Activated CD8-positive, alpha-beta memory T cell treated with anti-CD3 and anti-CD28 coated beads, Interleukin-2, amount 10 ng/mL, durations not matched to agents 7 days and 5 days (primary cell): ENCODE results near the gene RARS2. TPM values are rescaled to one million over a fixed set of nuclear protein-coding genes. Genes with fewer than 3 reads are reported as not detected.

Experiments used
- ATAC-seq: fragments of 150-1000 bp; cut with Tn5 transposase; one replicate; pipeline ENCODE4 v1.10.0; 2021; ENCODE audit warnings: moderate library complexity
- CTCF ChIA-PET: fragments of 350-600 bp; sonication (Branson Sonifier 250); formaldehyde crosslinking; loops from one replicate; lab custom pipeline; 2021; ENCODE audit warnings: antibody characterized with exemption; lab: Charles Lee
- DNase-seq: peaks from one replicate; pipeline ENCODE4 v3.0.0-alpha.2; 2020
- H3K27ac Mint-ChIP-seq: one replicate; pipeline ENCODE4 v1.8.0; 2021; ENCODE audit warnings: mild to moderate bottlenecking, mixed read lengths
- H3K27me3 Mint-ChIP-seq: one replicate; pipeline ENCODE4 v1.8.0; 2021; ENCODE audit warnings: mixed read lengths
- H3K36me3 Mint-ChIP-seq: one replicate; pipeline ENCODE4 v1.8.0; 2021; ENCODE audit warnings: mild to moderate bottlenecking, mixed read lengths
- H3K4me1 Mint-ChIP-seq: one replicate; pipeline ENCODE4 v1.8.0; 2021; ENCODE audit warnings: mixed read lengths
- H3K4me3 Mint-ChIP-seq: one replicate; pipeline ENCODE4 v1.8.0; 2021; ENCODE audit warnings: mild to moderate bottlenecking, moderate library complexity, mixed read lengths
- H3K9me3 Mint-ChIP-seq: one replicate; pipeline ENCODE4 v1.8.0; 2022; ENCODE audit warnings: low read depth, mixed read lengths
- total RNA-seq, 2 experiments: library from RNA; stranded (reverse); gene quantifications; one replicate each; pipeline ENCODE4 v1.2.3, GENCODE V29; 2021

The RARS2 gene
- total RNA-seq, 2 experiments from 2014 or later: 22.1 to 22.7 TPM

GRCh38 chr6:87600576-87600975, 10.8 kb upstream of the RARS2 start:
- H3K4me3 Mint-ChIP-seq: no peak overlapping the region
- no peak overlapping the region for H3K27ac Mint-ChIP-seq
- H3K27me3 Mint-ChIP-seq: no peaks in the 10 kb centered on the region
- no peaks in the 10 kb centered on the region for H3K9me3 Mint-ChIP-seq
- ATAC-seq: no peak
- peaks cover 10% of the 10 kb centered on the region for H3K36me3 Mint-ChIP-seq
- no peaks in the 10 kb centered on the region for H3K4me1 Mint-ChIP-seq
- CTCF ChIA-PET: no interaction called here
- DNase-seq: no peak

- H3K4me1 Mint-ChIP-seq: peaks cover 40% of the 10 kb centered on the region
- CTCF ChIA-PET: no interaction called here
Observed at GRCh38 chr6:87590990-87591389, 1.2 kb upstream of the RARS2 start.

GRCh38 chr6:87590417-87590880, 662 bp upstream of the RARS2 start:
- CTCF ChIA-PET: no interaction called here
- H3K27ac Mint-ChIP-seq: peak overlapping the region; percentile 86
- H3K9me3 Mint-ChIP-seq: peaks cover 2% of the 10 kb centered on the region
- no peak for ATAC-seq
- peaks cover 43% of the 10 kb centered on the region for H3K4me1 Mint-ChIP-seq
- DNase-seq: no peak
- H3K36me3 Mint-ChIP-seq: peaks cover 23% of the 10 kb centered on the region
- H3K4me3 Mint-ChIP-seq: peak overlapping the region; percentile 89
- H3K27me3 Mint-ChIP-seq: no peaks in the 10 kb centered on the region

More at GRCh38 chr6:87590990-87591389, 1.2 kb upstream of the RARS2 start:
- no peak for ATAC-seq
- Mint-ChIP-seq H3K27ac (peak overlapping the region; percentile 86), H3K4me3 (peak overlapping the region; percentile 89), H3K36me3 (peaks cover 22% of the 10 kb centered on the region), H3K9me3 (peaks cover 2% of the 10 kb centered on the region), H3K27me3 (no peaks in the 10 kb centered on the region)
- DNase-seq: no peak

- CTCF ChIA-PET: interaction anchor here (1.0 kb wide), 1 partner anchor 45 kb away, joined by 3 read pairs; no protein-coding TSS in a partner anchor
- peaks cover 23% of the 10 kb centered on the region for H3K36me3 Mint-ChIP-seq
- peak overlapping the region; percentile 89 for H3K4me3 Mint-ChIP-seq
Observed at GRCh38 chr6:87588756-87589407, 905 bp downstream of the RARS2 start.

GRCh38 chr6:87586371-87587077, 3.3 kb downstream of the RARS2 start:
- Mint-ChIP-seq H3K36me3 (peaks cover 34% of the 10 kb centered on the region), H3K4me3 (no peak overlapping the region)

More at GRCh38 chr6:87588756-87589407, 905 bp downstream of the RARS2 start:
- H3K27me3 Mint-ChIP-seq: no peaks in the 10 kb centered on the region
- no peak for ATAC-seq
- H3K9me3 Mint-ChIP-seq: peaks cover 2% of the 10 kb centered on the region
- H3K27ac Mint-ChIP-seq: peak overlapping the region; percentile 86
- peaks cover 45% of the 10 kb centered on the region for H3K4me1 Mint-ChIP-seq
- DNase-seq: no peak

GRCh38 chr6:87583822-87584221, 6.0 kb downstream of the RARS2 start:
- H3K36me3 Mint-ChIP-seq: peaks cover 47% of the 10 kb centered on the region

More at GRCh38 chr6:87586371-87587077, 3.3 kb downstream of the RARS2 start:
- H3K27me3 Mint-ChIP-seq: no peaks in the 10 kb centered on the region
- H3K9me3 Mint-ChIP-seq: peaks cover 2% of the 10 kb centered on the region
- no peak for DNase-seq
- H3K4me1 Mint-ChIP-seq: peaks cover 43% of the 10 kb centered on the region
- no peak for ATAC-seq
- CTCF ChIA-PET: no interaction called here
- no peak overlapping the region for H3K27ac Mint-ChIP-seq

GRCh38 chr6:87575423-87575822, 14.4 kb downstream of the RARS2 start:
- DNase-seq (no peak), ATAC-seq (no peak)
- H3K27ac Mint-ChIP-seq: no peak overlapping the region
- H3K4me1 Mint-ChIP-seq: peaks cover 30% of the 10 kb centered on the region
- H3K36me3 Mint-ChIP-seq: peaks cover 43% of the 10 kb centered on the region
- CTCF ChIA-PET: no interaction called here
- H3K4me3 Mint-ChIP-seq: no peak overlapping the region
- H3K9me3 Mint-ChIP-seq: no peaks in the 10 kb centered on the region
- no peaks in the 10 kb centered on the region for H3K27me3 Mint-ChIP-seq

More at GRCh38 chr6:87583822-87584221, 6.0 kb downstream of the RARS2 start:
- no peaks in the 10 kb centered on the region for H3K27me3 Mint-ChIP-seq
- CTCF ChIA-PET: no interaction called here
- H3K9me3 Mint-ChIP-seq: peaks cover 2% of the 10 kb centered on the region
- no peak overlapping the region for H3K27ac Mint-ChIP-seq
- H3K4me3 Mint-ChIP-seq: no peak overlapping the region
- DNase-seq (no peak), ATAC-seq (no peak)
- peaks cover 28% of the 10 kb centered on the region for H3K4me1 Mint-ChIP-seq

GRCh38 chr6:87574237-87574804, 15.5 kb downstream of the RARS2 start:
- H3K27ac Mint-ChIP-seq: no peak overlapping the region
- no peaks in the 10 kb centered on the region for H3K9me3 Mint-ChIP-seq
- H3K4me3 Mint-ChIP-seq: no peak overlapping the region
- ATAC-seq: no peak
- peaks cover 30% of the 10 kb centered on the region for H3K4me1 Mint-ChIP-seq
- peaks cover 38% of the 10 kb centered on the region for H3K36me3 Mint-ChIP-seq
- CTCF ChIA-PET: no interaction called here
- no peaks in the 10 kb centered on the region for H3K27me3 Mint-ChIP-seq
- no peak for DNase-seq

GRCh38 chr6:87573307-87574024, 16.3 kb downstream of the RARS2 start:
- CTCF ChIA-PET: no interaction called here
- no peaks in the 10 kb centered on the region for H3K9me3 Mint-ChIP-seq
- H3K36me3 Mint-ChIP-seq: peaks cover 35% of the 10 kb centered on the region
- DNase-seq (no peak), ATAC-seq (no peak)
- H3K27me3 Mint-ChIP-seq: no peaks in the 10 kb centered on the region
- H3K4me1 Mint-ChIP-seq: peaks cover 30% of the 10 kb centered on the region
- no peak overlapping the region for H3K4me3 Mint-ChIP-seq
- H3K27ac Mint-ChIP-seq: no peak overlapping the region

- DNase-seq: no peak
- Mint-ChIP-seq H3K27me3 (no peaks in the 10 kb centered on the region), H3K9me3 (no peaks in the 10 kb centered on the region), H3K4me1 (peaks cover 30% of the 10 kb centered on the region), H3K36me3 (peaks cover 34% of the 10 kb centered on the region), H3K4me3 (no peak overlapping the region), H3K27ac (no peak overlapping the region)
- ATAC-seq: no peak
- CTCF ChIA-PET: no interaction called here
Observed at GRCh38 chr6:87572883-87573282, 16.9 kb downstream of the RARS2 start.

GRCh38 chr6:87572021-87572420, 17.8 kb downstream of the RARS2 start:
- peaks cover 30% of the 10 kb centered on the region for H3K36me3 Mint-ChIP-seq
- H3K27ac Mint-ChIP-seq: no peak overlapping the region
- DNase-seq (no peak), ATAC-seq (no peak)
- no peak overlapping the region for H3K4me3 Mint-ChIP-seq
- CTCF ChIA-PET: no interaction called here
- no peaks in the 10 kb centered on the region for H3K9me3 Mint-ChIP-seq
- H3K4me1 Mint-ChIP-seq: peaks cover 28% of the 10 kb centered on the region
- H3K27me3 Mint-ChIP-seq: no peaks in the 10 kb centered on the region

- Mint-ChIP-seq H3K4me3 (no peak overlapping the region), H3K9me3 (no peaks in the 10 kb centered on the region), H3K36me3 (peaks cover 40% of the 10 kb centered on the region), H3K27ac (no peak overlapping the region), H3K4me1 (no peaks in the 10 kb centered on the region), H3K27me3 (no peaks in the 10 kb centered on the region)
- ATAC-seq: no peak
- no peak for DNase-seq
- CTCF ChIA-PET: no interaction called here
Observed at GRCh38 chr6:87561017-87561416, 28.8 kb downstream of the RARS2 start.

GRCh38 chr6:87558446-87558845, 31.3 kb downstream of the RARS2 start:
- Mint-ChIP-seq H3K4me3 (no peak overlapping the region), H3K9me3 (no peaks in the 10 kb centered on the region), H3K27ac (no peak overlapping the region), H3K36me3 (peaks cover 44% of the 10 kb centered on the region), H3K27me3 (no peaks in the 10 kb centered on the region), H3K4me1 (no peaks in the 10 kb centered on the region)
- no peak for ATAC-seq
- CTCF ChIA-PET: no interaction called here
- no peak for DNase-seq
